ENCODE results near the gene FLT3LG.
A peak's percentile ranks its signal among the peaks of the same experiment; 100 is the strongest.

Gene FLT3LG, protein sequence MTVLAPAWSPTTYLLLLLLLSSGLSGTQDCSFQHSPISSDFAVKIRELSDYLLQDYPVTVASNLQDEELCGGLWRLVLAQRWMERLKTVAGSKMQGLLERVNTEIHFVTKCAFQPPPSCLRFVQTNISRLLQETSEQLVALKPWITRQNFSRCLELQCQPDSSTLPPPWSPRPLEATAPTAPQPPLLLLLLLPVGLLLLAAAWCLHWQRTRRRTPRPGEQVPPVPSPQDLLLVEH

DNA sequence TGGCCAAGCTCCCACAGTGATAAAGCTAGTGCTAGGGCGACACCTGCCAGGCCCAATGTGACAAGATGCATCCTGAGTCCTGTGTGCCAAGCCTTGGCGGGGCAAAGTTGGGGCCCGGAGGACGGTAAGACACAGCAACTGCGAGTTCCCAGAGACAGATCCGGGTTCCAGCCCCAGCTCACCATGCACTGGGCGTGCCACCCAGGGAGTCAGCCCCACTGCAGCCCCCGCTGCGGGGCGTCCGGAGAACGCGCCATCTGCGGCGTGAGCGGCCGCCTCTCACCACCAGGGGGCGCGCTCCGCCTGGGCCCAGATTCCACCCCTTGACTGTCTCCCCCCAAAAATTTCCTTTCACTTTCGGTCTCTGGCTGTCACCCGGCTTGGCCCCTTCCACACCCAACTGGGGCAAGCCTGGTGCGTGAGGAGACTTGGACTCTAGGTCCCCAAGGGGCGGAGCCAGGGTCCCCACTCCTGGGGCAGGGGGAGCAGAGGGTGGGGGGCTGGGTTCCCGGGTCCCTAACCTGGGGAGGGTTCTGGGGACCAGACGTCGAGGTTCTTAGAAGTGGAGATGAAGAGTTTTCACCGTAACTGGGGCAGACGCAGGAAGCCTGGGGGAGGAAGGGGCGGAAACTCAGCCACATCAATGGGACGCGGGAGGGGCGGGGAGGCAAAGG is at the start of gene FLT3LG:
FLT3LG (plus strand) TSS at position 348 of the 674 bp plus-strand sequence. CDS start 425 bp downstream, outside the sequence.
- peak; percentile 16 for DNase-seq

DNA sequence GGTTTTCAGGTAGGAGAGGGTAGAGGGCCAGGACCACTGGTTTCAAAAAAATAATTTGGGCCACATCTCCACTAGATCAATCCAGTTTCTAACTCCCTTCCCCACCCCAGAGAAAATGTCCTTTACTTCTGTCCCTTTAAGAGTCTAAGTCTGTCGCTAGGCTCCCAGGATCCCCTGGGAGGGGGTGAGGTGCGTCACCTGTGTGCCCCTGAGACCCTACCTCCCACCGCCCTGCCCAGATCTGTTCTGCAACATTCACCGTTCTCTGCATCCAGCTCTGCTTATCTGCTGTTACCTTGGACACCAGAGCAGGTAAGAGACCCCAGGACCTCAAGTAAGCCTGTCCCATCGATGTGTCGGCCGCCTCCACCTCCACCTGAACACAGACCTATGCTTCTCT is 48.8 kb upstream of the FLT3LG start, which contains the start of gene GFY:
GFY (plus strand) TSS at position 211 of the 400 bp plus-strand sequence. CDS start 1,043 bp downstream, outside the sequence.
- DNase-seq: no peak

DNA sequence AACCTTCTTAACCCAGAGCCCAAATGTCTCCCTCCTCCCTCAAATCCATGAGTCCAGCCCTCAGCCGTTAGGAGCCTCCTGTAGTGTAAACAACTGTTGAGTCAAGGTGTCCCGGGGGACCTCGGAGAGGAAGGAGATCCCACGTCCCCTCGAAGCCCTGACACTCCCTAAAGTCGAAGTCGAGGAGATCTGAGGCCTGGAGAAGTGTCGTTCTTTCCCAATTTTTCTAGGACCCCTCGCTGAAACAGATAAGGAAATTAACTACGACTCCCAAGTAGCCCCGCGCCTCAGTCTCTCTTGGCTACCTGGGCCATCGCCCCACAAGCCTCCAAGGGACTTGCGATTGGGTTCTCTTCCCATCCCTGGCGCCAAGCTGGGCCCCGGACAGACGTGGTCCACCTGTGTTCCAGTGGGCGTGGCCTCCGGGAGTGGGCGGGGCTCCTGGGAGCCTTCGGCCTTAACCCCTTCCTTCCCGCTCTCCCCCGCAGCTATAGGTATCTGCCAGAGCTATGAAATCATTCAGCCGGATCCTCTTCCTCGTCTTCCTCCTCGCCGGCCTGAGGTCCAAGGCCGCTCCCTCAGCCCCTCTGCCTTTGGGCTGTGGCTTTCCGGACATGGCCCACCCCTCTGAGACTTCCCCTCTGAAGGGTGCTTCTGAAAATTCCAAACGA is 48.0 kb upstream of the FLT3LG start:
- no peak for DNase-seq

DNA sequence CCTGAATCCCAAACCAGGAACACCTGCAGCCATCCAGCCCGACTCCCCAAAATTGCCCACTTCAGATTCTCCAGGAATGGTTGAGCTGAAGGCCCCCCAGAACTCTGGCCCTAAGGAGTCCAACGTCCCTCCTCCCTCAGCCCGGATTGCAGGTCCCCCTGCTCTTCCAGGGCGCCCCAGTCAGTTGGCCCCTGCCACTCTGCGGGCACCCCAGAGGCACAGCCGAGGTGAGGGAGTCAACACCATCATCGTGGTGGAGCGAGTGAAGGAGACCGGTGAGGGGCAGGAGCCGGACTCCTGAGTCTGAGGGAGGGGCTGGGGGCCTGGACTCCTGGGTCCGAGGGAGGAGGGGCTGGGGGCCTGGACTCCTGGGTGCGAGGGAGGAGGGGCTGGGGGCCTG is 46.7 kb upstream of the FLT3LG start:
- no peak for DNase-seq

DNA sequence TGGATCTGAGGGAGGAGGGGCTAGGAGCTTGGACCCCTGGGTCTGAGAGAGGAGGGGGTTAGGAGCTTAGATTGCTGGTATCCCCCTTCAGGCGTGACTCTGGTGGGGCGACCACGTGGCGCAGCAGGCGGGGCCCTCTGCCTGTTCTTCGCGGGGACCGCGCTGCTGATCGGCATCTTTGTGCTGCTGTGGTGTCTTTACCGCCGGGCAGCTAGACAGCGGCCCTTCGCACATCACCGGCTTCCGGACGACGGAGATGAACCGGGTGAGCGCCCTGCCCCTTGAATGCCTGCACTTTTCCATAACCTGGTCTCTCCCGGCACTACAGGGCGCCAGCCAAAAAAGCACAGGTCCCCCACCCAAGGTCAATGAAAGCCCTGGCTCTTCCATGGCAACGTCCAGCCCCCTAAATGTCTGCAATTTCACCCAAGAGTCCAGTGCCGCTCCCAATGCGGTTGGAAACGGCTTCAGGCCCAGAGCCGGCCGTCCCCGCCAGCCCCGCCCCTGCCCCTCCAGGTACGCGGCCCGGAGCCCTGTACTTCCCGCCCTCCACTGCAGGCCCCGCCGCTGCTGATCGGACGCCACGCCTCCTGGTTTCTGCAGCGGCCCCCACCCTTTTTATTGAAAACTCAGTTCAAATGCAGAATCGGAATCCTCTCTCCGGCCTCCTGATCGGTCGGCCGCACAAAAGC is 46.0 kb upstream of the FLT3LG start:
- DNase-seq: no peak

DNA sequence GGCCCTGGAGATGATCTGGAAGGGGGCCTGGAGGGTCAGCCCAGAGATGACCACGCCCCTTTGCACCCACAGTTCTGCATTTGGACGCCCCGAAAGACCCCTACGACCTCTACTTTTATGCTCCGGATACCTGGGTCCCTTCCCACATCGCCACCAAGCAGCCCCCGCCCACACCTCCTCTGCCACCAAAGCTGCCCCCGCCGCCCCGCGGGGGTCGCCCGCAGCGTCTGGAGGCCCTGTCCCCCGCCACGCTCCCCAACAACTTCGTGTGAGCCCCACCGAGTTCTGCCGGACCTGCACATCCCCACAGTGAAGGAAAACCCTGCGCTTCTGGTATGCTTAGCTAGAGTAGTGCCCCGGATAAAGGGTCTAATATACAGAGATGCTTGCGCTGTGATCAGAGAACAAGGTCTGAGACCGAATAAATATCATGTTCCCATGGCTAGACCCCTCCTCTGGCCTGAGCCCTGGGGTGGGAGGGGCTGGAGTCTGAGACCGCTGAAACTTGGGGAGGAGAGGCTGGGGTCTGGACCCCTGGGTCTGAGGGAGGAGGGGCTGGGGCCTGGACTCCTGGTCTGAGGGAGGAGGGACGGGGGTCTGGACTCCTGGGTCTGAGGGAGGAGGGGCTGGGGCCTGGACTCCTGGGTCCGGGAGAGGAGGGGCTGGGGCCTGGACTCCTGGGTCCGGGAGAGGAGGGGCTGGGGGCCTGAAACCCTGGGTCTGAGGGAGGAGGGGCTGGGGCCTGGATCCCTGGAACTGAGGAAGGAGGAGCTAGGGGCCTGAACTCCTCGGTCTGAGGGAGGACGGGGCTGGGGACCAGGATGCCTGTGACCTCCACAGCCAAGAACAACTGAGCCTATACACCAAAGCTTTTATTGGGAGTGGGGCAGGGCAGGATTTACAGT is 45.2 kb upstream of the FLT3LG start:
- no peak for DNase-seq

DNA sequence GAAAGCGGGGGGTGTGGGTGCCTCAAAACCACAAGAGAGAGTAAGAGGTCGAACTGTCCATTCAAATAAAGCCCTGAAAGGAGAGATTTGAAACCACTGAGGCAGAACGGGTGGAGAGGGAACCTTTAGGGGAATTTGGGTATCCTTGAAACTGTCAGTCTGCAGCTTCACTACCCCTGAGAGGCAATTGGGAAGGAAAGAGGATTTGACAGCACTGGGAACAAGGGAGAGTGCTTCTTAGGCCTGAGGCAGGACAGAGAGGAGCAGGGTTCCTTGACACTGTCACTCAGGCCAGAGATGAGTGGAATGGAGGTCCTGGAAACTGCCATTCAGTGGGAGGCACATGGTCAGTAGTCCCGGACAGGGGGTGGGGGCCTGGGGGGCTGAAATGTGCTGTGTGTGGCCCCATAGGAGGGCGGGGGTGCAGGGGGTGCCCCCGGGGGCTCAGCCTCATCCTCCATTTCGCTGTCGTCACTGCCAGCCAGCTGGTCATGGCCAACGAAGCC is 43.8 kb upstream of the FLT3LG start:
- no peak for DNase-seq

DNA sequence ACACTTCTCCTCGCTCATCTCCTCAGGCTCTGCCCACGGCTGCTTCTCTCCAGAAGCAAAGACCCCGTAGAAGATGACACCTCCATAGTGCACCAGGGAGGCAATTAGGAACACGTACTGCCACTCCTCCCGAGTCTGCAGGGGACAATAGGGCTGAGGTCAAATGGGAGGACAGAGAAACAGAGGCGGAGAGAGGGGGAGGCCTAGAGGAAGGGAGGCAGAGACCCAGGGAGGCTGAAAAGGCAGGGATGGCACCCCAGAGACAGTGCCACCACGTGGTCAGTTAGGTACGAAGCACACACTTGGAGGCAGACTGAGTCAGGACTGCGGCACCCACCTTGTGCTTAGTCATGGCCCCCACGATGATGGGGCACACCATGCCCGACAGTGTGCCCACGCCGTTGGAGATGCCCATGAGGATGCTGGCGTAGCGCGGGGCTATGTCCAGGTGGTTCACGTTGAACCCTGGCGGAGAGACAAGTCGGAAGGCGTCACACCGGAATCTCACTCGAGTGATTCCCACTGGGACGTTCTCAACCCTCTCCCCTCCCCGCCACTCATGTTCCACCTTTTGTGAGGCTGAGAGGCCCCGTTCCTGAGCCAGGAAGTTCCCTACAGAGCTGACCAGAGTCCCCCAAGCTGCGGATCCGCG is 43.2 kb upstream of the FLT3LG start:
- no peak for DNase-seq

DNA sequence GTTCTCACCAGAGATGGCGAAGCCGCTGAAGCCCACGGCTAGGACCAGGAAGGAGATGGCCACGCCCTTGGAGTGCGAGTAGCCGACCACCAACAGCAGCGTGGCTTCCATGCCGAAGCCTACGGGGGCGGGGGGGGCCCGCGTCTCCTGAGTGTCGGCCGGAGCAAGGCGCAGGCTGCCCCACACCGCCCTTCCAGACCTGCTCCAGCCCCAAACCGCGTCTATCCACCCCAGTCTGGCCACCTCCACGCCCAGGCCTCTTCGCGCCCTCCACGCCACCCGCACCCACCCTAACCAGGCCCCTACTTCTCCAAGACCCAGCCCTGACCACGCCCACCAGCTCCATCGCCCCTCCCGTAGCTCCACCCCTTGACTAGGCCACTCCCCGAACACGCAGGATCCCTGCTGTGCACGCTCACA is 42.7 kb upstream of the FLT3LG start:
- no peak for DNase-seq

DNA sequence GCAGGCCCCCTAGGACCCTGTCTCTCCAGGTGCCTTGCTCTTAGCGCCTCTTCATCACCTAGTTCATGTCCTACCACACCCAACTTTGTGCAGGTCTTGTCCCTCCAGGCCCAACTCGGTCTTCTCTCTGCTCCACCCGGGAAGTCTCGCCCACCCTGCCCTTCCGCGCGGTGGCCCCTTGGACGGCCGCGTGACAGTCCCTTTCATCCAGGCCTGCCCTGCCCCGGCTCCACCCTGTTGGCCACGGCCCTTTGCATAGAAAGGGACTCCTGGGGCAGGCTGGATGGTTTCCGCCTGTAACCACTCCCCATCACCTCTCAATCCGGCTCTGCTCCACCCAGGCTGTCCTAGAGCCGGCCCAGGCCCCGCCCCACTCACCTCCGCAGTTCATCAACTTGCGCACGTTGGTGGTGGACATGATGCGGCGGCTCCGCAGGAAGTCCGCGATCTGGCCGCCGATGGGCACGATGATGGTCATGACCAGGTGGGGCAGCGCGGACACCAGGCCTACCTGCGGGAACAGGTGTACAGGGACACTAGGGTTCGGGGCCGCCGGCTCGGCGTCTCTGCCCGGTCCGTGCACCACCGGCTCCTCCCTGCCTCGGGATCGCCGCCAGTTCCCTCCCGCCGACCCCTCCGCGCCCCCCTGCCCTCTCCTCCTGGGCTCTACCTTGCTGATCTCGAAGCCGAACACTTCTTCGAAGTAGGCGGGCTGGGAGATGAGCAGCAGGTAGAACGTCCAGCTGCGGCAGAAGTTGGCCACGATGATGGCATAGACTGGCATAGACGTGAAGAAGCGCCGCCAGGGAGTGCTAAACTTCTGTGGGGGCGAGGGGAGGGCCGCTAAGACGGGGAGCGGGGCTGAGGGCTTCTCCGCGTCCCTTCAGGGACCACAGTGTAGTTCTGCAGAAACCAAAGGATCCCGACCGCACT is 41.6 kb upstream of the FLT3LG start:
- no peak for DNase-seq

DNA sequence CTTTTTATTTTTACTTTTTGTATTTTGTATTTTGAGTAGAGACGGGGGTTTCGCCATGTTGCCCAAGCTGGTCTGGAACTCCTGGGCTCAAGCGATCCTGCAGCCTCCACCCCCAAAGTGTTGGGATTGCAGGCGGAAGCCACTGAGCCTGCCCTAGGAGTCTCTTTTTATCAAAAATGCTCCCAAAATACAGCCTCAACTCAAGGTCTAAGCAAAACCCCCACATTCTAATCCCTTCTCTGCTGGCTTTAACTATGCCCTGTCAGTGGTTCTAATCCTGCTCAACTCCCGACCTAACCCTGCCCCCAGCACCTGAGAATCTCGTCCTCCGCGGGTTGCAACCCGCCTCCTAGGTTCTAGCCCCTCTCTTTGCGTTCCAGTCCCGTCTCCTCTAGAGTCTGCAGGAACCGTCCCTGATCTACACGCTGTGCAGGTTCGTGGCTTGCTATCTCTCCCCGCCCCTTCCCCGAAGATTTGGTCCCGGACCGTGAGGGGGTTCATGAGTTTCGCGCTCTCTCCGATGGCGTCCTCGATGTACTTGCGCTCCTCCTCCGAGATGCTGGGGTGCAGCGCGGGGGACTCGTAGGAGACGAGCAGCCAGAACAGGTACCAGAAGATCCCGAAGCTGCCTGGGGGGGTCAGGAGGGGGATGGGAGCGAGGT is 40.6 kb upstream of the FLT3LG start:
- DNase-seq: no peak

DNA sequence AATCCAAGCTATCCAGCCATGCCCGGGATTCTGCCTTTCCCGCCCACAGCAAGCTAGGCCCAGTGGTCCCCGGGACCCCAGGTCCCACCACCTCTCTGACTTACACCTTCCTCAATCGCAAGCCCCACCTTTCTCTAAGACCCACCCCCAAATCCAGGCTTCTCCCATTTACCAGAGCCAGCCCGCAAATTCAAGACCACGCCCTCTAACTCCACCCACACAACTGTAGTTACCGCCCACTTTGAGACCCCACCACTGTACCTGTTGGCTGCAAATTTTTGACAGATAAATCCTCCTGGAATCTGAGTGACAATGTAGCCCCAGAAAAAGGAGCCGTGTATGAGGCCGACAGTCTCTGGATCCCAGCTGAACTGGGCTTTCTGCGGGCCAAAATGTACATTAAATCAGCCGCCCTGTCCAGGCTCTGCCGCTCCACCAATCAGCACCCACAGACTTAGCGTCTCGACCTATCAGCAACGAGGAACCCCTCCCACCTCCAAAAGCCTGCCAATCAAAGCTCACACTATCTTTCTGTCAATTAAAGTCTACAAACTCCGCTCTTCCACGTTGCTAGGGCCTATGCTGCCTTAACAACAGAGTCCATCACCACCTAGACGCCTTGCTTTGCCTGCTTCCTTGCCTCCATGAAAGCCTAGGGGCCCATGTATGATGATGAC is 39.0 kb upstream of the FLT3LG start:
- DNase-seq: no peak

DNA sequence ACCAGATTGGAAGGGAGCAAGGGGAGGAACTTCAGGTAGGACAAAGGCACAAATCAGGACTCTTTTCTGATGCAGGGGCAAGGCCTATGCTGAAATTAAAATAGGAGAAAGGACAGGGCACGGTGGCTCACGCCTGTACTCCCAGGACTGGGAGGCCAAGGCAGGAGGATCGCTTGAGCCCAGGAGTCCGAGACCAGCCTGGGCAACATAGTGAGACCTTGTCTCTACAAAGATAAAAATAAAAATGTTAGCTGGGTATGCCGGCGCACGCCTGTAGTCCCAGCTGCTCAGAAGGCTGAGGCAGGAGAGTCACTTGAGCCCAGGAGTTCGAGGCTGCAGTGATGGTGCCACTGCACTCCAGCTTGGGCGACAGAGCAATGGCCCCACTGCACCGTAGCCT is 38.3 kb upstream of the FLT3LG start:
- DNase-seq: no peak

DNA sequence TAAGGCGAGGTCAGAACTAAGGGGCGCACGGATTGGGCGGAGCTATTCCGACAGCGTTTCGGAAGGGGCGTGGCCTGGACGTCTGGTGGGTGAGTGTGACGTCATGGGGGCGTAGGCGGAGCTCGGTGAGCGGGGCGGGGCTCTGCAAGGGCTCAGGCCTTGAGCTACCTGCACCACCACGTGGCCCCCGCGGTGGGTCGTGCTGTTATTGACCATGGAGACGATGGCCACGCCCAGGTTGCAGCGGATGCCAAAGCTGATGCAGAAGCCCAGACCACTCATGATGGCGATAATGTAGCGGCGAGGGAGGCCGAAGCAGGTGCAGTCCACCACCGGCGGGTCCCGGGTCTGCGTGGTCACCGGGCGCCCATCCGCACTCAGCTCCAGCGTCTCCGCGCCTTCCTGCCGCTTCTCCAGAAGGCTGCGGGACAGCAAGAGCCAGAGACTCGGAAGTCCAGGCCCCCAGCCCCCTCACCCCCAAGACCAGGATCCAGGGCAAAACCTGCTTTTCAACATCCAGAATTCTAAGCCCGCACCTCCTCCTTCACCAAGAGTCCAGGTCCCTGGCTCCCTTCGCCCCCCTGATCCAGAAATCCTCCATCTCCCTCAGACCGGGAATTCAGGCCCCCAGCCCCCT is 37.5 kb upstream of the FLT3LG start:
- no peak for DNase-seq

DNA sequence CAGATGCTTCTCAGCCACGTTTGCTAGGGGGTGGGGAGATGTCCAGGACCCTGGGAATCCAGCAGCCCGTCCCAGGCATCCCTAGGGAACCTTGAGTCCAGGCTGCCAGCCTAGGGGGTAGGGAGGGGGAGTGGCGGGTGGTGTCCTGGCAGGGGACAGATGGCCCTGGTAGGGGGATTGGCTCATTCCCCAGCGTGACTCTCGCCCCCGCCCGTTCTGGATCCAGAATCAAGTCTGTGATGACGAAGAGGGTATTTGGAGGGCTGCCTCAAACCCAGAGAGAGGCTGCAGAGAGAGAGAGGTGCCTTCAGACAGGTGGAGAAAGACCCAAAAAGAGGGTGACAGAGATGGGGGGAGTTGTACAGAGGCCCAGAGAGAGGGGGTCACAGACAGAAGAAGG is 36.8 kb upstream of the FLT3LG start:
- DNase-seq: no peak

DNA sequence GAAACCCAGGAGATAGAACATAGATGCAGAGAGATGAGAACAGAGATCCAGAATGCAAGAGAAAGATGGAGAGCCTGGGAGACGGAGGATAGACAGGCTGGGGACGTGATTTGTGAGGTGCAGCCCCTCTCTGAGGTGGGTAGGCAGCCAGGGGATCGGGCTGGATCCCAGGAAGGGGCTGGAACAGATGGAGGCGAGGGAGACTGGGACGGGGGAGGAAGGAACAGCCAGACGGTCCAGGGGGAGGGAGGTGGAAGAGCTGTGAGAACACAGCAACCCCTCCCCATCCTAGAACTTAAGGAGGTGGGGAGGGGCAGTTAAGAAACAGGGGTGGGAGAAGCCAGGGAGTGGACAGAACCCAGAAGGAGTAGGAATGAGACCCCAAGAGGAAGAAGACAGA is 35.8 kb upstream of the FLT3LG start:
- DNase-seq: no peak

DNA sequence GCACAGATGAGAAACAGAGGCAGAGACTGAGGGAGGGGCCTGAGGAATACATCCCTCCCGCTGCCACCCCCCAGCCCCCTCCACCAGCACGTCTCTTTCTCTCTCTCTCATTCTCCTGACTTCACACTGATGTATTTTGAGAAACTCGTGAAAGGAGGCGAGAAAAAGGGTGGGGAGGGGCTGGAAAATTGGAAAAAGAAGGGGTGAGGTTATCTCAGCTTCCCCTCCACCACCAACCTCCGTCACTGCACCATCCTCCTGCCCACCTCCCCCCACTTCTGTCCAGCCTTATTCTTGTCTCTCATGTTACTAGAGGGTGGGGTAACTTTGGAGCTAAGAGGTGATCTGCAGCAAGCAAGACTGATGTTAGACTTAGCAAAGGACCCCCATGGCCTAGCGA is 34.2 kb upstream of the FLT3LG start:
- no peak for DNase-seq

DNA sequence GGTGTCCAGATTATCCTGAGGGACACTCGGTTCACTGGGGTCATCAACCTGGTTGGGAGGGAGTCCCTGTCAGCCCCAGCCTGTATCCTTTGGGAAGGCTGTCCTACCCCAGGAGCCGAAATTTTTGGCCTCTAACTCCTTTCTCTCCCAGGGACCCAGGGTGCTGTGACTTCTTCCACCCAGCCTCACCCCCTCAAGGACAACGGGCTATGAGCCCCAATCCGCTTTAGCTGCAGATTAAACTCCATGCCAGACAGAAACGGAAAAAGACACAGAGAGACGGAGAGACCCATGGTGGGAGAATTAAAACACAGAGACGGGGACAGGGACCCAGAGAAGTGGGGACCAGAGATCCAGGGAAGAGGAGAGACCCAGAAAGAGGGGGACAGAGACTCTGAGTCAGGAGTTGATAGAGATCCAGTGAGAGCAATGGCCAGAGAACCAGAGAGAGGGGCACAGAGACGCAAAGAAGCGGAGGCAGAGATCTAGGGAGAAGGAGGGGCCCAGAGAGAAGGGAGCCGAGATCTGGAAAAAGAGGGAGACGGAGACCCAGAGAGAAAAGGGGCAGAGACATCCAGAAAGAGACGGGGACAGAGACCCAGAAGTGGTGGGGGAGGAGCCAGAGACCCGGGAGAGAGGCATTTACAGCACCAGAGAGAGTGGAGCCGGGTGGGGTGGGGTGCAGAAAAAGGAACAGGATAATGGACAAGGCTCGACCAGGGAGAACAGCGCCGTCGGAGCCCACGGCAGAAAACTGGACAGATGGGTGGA is 33.4 kb upstream of the FLT3LG start:
- DNase-seq: no peak
